AG10803 (cell line): ENCODE measurements around the gene RIMBP2.

Experiments
- DNase-seq: peaks from one replicate; pipeline ENCODE4 v3.0.0; 2010; ENCODE audit warnings: low read depth
- H3K4me3 ChIP-seq: 2 replicates; pipeline ENCODE4 v1.5.1; 2011; ENCODE audit warnings: mild to moderate bottlenecking, low read length, control low read depth
- TF ChIP-seq, protein P1 (sequence below): conservative IDR thresholded peaks from 2 replicates; pipeline ENCODE4 v1.5.1; 2011; ENCODE audit warnings: mild to moderate bottlenecking, low read length, control low read depth, inconsistent platforms

RIMBP2 gene

DNA sequence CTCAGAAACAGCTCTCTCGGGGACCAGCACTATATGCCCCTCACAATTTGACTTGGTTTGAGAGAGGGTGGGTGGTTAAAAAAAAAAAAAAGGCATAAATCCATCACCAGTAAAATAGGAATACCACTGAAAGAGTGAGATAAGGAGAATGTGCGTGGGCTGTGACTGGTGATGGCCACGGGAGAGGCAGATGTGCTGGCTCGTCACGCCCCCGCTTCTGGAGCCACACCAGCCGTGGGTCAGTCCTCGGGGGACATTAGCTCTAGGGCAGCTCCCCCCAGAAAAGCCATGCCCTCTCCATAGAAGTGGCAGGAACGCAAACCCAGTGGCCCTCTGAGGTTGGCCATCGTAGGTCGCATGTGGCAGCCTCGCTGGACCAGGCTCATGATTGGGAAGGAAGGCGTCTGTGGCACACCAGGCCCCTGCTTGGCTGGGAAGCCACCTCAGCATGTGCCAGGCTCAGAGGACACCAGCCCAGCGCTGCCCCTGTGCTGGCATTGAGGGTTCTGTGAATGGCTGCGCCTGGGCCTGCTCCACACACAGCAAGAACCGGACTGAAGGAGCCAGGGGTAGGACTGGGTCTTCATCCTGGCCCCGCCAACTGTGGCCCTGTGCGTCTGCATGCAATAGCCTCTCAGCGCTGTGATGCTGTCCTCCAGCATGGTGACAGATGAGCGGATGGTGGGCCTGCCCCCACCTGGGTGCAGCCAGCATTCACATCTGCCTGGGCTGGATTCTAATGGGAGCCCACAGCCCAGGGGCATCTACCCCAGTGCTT is 267.9 kb downstream of the RIMBP2 start:
- no peak overlapping the region for H3K4me3 ChIP-seq
- DNase-seq, result no peak
- TF ChIP-seq, protein P1, sequence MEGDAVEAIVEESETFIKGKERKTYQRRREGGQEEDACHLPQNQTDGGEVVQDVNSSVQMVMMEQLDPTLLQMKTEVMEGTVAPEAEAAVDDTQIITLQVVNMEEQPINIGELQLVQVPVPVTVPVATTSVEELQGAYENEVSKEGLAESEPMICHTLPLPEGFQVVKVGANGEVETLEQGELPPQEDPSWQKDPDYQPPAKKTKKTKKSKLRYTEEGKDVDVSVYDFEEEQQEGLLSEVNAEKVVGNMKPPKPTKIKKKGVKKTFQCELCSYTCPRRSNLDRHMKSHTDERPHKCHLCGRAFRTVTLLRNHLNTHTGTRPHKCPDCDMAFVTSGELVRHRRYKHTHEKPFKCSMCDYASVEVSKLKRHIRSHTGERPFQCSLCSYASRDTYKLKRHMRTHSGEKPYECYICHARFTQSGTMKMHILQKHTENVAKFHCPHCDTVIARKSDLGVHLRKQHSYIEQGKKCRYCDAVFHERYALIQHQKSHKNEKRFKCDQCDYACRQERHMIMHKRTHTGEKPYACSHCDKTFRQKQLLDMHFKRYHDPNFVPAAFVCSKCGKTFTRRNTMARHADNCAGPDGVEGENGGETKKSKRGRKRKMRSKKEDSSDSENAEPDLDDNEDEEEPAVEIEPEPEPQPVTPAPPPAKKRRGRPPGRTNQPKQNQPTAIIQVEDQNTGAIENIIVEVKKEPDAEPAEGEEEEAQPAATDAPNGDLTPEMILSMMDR, result no peak

DNA sequence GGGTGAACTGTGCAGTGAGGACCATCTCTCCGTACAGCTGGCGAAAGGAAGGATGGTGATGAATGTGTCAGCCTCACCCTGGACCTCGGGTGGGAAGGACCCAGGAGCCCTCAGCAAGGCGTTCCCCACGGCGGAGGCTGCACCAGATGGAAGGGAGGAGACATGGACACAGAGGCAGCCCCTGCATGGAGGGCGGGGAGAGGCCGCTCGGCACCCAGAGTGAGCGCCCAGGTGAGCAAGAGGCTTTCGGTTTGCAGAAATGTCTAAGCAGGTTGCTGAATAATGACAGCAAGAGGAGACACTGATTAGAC is 268.5 kb downstream of the RIMBP2 start:
- TF ChIP-seq, protein P1, result no peak
- DNase-seq, result no peak
- H3K4me3 ChIP-seq, result no peak overlapping the region

DNA sequence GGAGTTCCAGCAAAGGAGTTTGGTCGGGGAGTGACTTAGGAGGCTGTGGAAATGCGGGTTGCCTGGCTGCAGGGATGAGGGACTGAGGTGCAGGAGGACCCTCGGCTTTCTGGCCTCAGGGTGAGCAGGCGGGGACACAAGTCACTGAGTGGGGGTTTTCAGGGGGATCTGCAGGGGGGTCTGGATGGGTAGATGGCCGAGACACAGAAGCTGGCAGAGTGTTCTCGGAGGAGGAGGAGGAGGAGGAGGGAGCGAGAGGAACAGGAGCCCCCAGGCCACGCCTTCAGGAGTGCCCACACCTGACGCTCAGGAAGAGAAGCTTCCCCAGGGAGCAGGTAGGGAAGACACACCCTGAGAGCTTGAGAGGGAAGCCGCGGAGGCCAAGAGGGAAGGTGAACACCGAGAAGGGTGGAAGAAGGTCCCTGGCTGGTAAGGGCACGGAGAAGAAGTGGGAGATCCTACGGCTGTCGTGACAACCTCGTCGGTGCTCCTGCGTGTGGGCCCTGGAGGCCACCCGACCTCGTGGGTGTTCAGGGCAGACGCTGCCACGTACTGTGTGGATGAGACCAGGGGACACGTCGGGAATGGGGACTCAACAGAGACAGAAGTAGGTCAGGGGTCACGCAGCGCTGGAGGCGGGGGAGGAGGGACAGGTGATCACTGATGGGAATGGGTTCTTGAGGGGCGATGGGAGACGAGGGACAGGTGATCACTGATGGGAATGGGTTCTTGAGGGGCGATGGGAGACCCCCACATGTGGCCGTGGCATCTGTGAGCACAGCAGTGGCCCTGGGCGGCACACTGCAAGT is 269.0 kb downstream of the RIMBP2 start:
- TF ChIP-seq, protein P1, result no peak
- DNase-seq, result no peak
- H3K4me3 ChIP-seq, result no peak overlapping the region

DNA sequence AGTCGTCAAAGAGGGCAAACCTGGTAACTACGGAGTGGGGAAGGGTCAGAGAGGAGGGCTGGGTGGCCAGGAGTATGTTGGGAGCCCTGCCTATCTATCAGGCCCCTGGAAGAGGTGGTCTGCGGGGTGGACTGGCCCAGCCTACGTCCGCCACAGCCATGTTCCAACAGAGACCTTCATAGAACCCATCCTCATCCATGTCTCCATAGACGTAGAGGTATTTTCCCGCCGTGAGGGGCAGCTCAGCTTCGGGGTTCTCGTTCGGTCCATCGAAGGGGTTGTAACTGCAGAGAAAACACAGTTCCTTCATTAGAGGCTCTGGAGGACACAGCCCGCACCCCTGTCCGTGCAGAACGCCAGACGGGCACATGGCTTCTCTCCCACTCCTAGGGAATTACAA is 271.1 kb downstream of the RIMBP2 start:
- TF ChIP-seq, protein P1, result no peak
- no peak overlapping the region for H3K4me3 ChIP-seq
- no peak for DNase-seq

DNA sequence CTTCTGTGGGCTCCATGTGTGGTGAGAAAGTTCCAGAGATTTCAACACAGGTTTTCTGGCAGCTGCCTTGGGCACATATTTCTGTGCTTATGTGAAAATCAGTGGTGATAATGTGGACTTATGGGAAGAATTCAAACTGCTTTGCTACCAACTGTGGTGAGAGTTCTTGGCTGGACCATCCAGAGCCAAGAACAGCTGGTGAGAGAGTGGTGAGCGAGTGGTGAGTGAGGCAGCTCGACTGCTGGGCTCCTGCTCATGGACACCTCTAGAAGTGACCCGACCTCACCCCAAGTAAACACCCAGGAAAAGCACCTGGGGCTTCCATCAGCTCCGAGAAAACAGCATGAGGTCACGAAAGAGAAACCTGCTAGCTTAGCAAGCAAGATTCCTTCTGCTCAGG is 272.0 kb downstream of the RIMBP2 start:
- TF ChIP-seq, protein P1, result no peak
- no peak for DNase-seq
- no peak overlapping the region for H3K4me3 ChIP-seq

DNA sequence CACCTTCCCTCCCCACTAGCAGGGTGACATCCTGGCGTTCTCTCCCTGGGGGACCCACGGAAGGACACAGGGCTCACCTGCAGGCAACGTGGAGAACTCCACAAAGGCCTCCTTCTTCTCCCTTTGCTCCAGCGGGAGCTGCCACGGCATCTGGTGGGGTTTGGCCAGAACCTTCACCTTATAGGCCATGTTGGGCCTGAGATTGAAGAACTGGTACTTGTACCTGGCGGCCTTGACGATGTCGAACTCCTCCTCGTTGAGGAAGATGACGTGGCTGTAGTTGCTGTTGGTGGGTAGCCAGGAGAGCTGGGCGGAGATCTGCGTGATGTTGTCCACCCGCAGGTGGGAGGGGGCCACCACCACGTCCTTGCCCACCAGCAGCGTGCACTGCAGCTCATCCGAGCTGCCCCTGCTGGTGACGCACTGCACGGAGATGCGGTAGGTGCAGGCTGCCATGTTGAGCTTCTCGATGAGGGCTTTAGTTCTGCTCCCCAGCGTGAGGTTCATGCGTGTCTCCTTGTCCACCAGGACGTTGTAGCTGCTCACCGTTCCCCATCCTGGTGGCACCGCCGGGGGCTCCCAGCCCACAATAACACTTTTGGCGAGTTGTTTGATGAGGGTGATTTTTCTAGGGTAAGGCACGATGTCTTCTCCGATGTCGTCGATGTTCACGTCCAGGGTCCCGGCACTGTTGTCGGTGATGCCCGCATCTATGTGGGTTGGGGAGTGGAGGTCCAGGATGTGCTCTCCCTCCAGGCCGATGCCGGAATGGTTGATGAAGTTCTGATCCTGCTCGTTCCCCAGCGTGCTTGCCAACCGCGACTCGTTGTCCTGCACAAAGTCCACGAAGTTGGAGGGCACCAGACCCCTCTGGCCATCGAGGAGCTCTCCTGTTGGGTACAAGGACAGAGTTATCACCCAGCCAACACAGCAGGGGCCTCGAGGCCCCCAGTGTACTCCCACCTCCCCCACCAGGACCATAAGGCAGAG is 274.0 kb downstream of the RIMBP2 start:
- TF ChIP-seq, protein P1, result no peak
- DNase-seq, result no peak
- no peak overlapping the region for H3K4me3 ChIP-seq
